ENCODE data around the gene RRP15.

DNA sequence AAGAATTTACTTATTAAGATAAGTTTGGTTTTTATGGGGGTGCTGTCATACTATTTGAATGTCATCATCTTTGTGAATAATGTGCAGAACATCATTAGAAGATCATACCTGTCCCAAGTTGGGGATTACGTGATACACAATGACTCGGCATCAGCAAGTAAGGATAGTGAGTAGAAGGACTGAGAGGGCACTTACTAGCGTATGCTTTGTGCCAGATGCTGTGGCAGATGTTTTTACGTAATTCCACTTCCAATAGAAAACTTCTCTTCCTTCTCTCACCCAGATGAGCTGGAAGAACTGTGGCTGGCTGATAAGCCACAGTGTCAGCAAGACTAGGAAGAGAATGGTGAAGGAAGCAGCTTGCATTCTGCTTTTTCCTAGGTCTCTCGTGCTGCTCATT, 32.0 kb downstream of the RRP15 start:
- TF ChIP-seq CTCF (IDR thresholded peaks at IDR 0.05; ENCODE audit: low read length) (no peak), EZH2 (IDR thresholded peaks at IDR 0.05; ENCODE audit: borderline replicate concordance, low read length) (no peak)
